GM10248 (cell line): Measurements from ENCODE around the gene FUCA1.

Experiments
- CTCF ChIA-PET: fragments of 300-600 bp; sonication (Branson Sonifier 250); formaldehyde crosslinking; extraction: SDS; loops from one replicate; lab custom pipeline; 2021; ENCODE audit warnings: antibody characterized with exemption; lab: Yijun Ruan, JAX
- POLR2A ChIA-PET: fragments of 350-650 bp; sonication (Branson Sonifier 250); formaldehyde crosslinking; extraction: SDS; loops from one replicate; lab custom pipeline; 2020; ENCODE audit warnings: antibody characterized with exemption; lab: Yijun Ruan, JAX
- DNase-seq: peaks from one replicate; pipeline ENCODE4 v3.0.0; 2012; ENCODE audit errors: extremely low spot score
- TF ChIP-seq, protein P1 (sequence below): IDR thresholded peaks from 2 replicates; pipeline ENCODE4 v1.5.1; 2012; ENCODE audit warnings: mild to moderate bottlenecking, low read depth; ENCODE audit errors: extremely low read depth, missing control alignments, control extremely low read depth

Gene FUCA1

DNA sequence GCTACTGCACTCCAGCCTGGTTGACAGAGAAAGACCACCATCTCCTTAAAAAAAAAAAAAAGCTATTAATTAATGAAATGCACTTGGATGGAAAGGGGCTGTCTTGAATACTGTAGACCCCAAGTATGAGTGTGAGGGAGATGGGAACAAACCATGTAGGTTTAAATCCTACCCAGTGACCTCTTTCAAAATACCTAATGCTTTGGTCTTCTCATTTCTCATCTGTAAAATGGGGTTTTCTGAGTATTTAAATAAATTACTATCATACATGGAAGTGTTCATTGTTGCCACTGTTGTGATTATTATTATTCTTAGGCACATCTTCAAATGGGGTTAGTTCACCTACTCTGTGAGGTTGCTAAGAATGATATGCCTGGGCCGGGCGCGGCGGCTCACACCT is 17.1 kb upstream of the FUCA1 start:
- DNase-seq = no peak
- TF ChIP-seq, protein P1, sequence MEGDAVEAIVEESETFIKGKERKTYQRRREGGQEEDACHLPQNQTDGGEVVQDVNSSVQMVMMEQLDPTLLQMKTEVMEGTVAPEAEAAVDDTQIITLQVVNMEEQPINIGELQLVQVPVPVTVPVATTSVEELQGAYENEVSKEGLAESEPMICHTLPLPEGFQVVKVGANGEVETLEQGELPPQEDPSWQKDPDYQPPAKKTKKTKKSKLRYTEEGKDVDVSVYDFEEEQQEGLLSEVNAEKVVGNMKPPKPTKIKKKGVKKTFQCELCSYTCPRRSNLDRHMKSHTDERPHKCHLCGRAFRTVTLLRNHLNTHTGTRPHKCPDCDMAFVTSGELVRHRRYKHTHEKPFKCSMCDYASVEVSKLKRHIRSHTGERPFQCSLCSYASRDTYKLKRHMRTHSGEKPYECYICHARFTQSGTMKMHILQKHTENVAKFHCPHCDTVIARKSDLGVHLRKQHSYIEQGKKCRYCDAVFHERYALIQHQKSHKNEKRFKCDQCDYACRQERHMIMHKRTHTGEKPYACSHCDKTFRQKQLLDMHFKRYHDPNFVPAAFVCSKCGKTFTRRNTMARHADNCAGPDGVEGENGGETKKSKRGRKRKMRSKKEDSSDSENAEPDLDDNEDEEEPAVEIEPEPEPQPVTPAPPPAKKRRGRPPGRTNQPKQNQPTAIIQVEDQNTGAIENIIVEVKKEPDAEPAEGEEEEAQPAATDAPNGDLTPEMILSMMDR = no peak
- CTCF ChIA-PET = interaction anchor here (5.9 kb wide), 1 partner anchor 75 kb away, joined by 27 read pairs; no protein-coding TSS in a partner anchor
- POLR2A ChIA-PET = interaction anchor here (0.7 kb wide), 1 partner anchor 25 kb away, joined by 6 read pairs; no protein-coding TSS in a partner anchor

DNA sequence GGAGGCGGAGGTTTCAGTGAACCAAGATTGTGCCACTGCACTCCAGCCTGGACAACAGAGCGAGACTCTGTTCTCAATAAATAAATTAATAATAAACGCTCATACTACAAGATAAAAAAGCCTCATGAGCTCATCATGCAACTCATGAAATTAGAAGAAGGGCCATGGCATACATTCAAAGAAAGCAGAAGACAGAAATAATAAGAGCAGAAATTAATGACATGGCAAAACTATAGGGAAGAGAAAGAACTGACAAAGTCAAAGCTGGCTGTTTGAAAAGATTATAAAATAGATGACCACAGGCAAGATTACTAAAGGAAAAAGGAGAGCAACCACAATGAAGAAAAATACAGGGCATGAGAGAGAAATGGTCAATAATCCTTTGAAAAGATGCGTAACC is 14.7 kb upstream of the FUCA1 start:
- ChIA-PET CTCF (interaction anchor here (1.1 to 1.7 kb wide), 5 partner anchors 9 to 72 kb away, joined by 3 to 4 read pairs (median 3); partner anchors contain the start of gene FUCA1), POLR2A (no interaction called here)
- TF ChIP-seq, protein P1 = no peak
- no peak for DNase-seq

DNA sequence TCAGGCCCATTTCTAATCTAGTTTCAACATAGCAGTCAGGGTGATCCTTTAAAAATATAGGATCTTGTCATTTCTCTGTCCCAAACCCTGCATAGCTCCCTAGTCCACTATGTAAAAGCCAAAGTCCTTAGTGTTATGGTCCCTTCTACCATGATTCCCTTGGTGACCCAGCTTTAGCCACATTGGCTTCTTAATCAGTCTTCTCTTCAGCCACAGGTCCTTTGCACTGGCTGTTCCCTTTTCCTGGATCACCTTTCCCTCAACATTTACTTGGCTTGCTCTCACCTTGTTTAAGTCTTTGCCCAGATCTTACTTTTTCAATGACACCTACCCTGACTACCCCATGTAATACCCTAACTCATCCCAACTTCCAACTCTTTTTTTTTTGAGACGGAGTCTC is 11.7 kb upstream of the FUCA1 start:
- TF ChIP-seq, protein P1 = no peak
- CTCF ChIA-PET = interaction anchor here (1.3 to 2.8 kb wide), 4 partner anchors 11 to 108 kb away, joined by 4 to 9 read pairs (median 5); partner anchors contain the start of gene FUCA1

DNA sequence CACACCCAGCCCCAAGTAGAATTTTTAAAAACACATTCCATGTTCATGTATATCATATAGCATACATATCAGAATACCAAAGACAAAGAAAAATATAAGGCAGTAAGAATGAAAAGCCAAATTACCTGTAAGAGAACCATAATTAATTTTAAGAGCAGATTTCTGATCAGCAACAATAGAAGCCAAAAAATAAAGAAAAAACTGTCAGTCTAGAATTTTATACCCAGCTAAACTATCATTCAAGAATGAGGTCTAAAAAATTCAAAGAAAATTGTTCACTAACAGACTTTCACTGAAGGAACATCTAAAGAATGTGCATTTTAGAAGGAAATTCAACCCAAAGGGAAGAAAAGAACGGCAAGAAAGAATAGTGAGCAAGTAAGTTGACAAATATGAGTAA is 10.6 kb upstream of the FUCA1 start:
- CTCF ChIA-PET = interaction anchor here (1.0 to 2.8 kb wide), 5 partner anchors 10 to 107 kb away, joined by 3 to 9 read pairs (median 4); partner anchors contain the start of gene FUCA1
- POLR2A ChIA-PET = no interaction called here
- TF ChIP-seq, protein P1 = no peak
- DNase-seq = no peak

More for the DNA sequence above, 11.7 kb upstream of the FUCA1 start:
- POLR2A ChIA-PET = no interaction called here
- no peak for DNase-seq

DNA sequence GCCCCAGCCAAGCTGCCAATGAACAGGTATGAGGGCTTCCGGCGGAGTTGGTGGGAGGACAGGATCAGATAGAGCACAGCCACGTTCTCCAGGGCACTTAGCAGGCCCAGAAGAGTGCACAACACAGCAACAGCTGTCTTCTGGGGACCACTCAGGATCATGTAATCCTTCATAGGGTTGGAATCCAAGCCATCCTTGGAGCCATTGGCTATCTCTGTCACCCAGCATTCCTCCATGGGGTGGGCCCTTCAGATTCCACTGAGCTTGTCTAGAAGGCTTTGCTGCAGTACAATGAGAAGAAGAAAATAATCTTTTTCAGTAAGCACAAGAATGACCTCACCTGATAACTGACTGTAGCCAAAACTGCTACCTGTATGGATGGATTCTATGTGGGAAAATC is 7.3 kb upstream of the FUCA1 start:
- DNase-seq = no peak
- CTCF ChIA-PET = no interaction called here
- POLR2A ChIA-PET = interaction anchor here (1.0 kb wide), 1 partner anchor 21 kb away, joined by 3 read pairs; no protein-coding TSS in a partner anchor
- TF ChIP-seq, protein P1 = no peak

DNA sequence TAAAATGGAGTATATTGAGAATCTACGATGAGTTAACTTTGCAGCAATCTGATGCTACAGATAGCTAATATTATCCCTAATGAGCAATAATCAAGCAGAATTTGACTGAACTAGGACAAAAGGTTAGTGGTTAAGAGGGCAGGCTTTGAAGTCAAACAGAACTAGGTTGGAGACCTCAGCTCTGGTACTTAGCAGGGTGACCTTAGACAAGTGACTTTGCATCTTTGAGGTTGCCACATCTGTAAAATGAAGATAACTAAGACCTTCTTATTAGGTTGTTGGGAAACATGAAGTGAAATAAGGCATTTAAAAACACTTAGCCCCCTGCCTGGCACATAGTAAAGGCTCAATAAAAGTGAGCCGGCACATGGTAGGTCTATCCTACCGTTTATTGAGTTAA is 4.3 kb upstream of the FUCA1 start:
- DNase-seq = no peak
- ChIA-PET CTCF (interaction anchor here (1.2 to 6.9 kb wide), 2 partner anchors 50 to 61 kb away, joined by 3 to 69 read pairs; no protein-coding TSS in a partner anchor), POLR2A (no interaction called here)
- TF ChIP-seq, protein P1 = no peak

DNA sequence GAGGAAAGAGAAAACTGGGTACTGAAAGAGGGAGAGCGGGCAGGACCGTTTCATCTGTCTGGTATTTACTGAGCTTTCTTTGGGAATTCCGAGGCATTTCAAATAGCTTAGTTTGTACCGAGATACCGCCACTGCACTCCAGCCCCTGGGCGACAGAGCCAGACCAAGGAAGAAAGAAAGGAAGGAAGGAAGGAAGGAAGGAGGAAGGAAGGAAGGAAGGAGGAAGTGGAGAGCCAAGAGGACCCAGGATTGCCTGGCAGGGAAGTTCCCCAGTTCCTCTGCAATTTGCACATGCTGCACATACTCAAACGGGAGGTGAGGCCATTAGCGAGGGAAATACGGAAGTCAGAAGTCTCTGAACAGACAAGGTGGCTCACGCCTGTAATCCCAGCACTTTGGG is 961 bp upstream of the FUCA1 start:
- TF ChIP-seq, protein P1 = no peak
- CTCF ChIA-PET = interaction anchor here (0.7 to 6.9 kb wide), 12 partner anchors 10 to 97 kb away, joined by 3 to 69 read pairs (median 5); no protein-coding TSS in a partner anchor
- POLR2A ChIA-PET = no interaction called here
- no peak for DNase-seq
